ENCODE results near the gene ARHGEF38.
A peak's percentile ranks its signal among the peaks of the same experiment; 100 is the strongest.
"Not testable (repeated sequence)": the region's sequence is repeated elsewhere in the genome, so short reads cannot be mapped to it uniquely, and the experiment has no call there.

Gene ARHGEF38

GRCh38 chr4:105560421-105560848 is 8.0 kb downstream of the ARHGEF38 start:
- no peak for DNase-seq (ENCODE audit: low spot score)

GRCh38 chr4:105563352-105563751 is 10.9 kb downstream of the ARHGEF38 start:
- DNase-seq (ENCODE audit: low spot score), result no peak

- no peak for DNase-seq (ENCODE audit: low spot score)
These were observed 16.2 kb downstream of the ARHGEF38 start for GRCh38 chr4:105568584-105568983.

- DNase-seq (ENCODE audit: low spot score), result no peak
These were observed 16.8 kb downstream of the ARHGEF38 start for GRCh38 chr4:105569057-105569865.

- no peak for DNase-seq (ENCODE audit: low spot score)
These were observed 17.4 kb downstream of the ARHGEF38 start for GRCh38 chr4:105569866-105570236.

GRCh38 chr4:105572296-105572695 is 19.9 kb downstream of the ARHGEF38 start:
- no peak for DNase-seq (ENCODE audit: low spot score)

- no peak for DNase-seq (ENCODE audit: low spot score)
These were observed 34.4 kb downstream of the ARHGEF38 start for GRCh38 chr4:105586638-105587328.

GRCh38 chr4:105587841-105588240 is 35.4 kb downstream of the ARHGEF38 start:
- no peak for DNase-seq (ENCODE audit: low spot score)

GRCh38 chr4:105588252-105588651 is 35.8 kb downstream of the ARHGEF38 start:
- DNase-seq (ENCODE audit: low spot score), result no peak

- DNase-seq (ENCODE audit: low spot score), result no peak
These were observed 39.2 kb downstream of the ARHGEF38 start for GRCh38 chr4:105591573-105591972.

GRCh38 chr4:105594099-105595010 is 41.9 kb downstream of the ARHGEF38 start:
- DNase-seq (ENCODE audit: low spot score), result no peak

- DNase-seq (ENCODE audit: low spot score), result no peak
These were observed 44.3 kb downstream of the ARHGEF38 start for GRCh38 chr4:105596684-105597083.

- DNase-seq (ENCODE audit: low spot score), result no peak
These were observed 45.6 kb downstream of the ARHGEF38 start for GRCh38 chr4:105598052-105598451.

GRCh38 chr4:105598787-105599186 is 46.4 kb downstream of the ARHGEF38 start:
- DNase-seq (ENCODE audit: low spot score), result no peak

- no peak for DNase-seq (ENCODE audit: low spot score)
These were observed 47.1 kb downstream of the ARHGEF38 start for GRCh38 chr4:105599482-105599881.

GRCh38 chr4:105599932-105600655 is 47.7 kb downstream of the ARHGEF38 start:
- DNase-seq (ENCODE audit: low spot score), result no peak

- no peak for DNase-seq (ENCODE audit: low spot score)
These were observed 48.5 kb downstream of the ARHGEF38 start for GRCh38 chr4:105600951-105601350.

GRCh38 chr4:105601406-105601805 is 49.0 kb downstream of the ARHGEF38 start:
- DNase-seq (ENCODE audit: low spot score), result no peak

GRCh38 chr4:105603158-105603557 is 50.7 kb downstream of the ARHGEF38 start:
- DNase-seq (ENCODE audit: low spot score), result no peak

GRCh38 chr4:105605493-105605892 is 53.1 kb downstream of the ARHGEF38 start:
- DNase-seq (ENCODE audit: low spot score), result peak; percentile 20

GRCh38 chr4:105607876-105608275 is 55.5 kb downstream of the ARHGEF38 start:
- no peak for DNase-seq (ENCODE audit: low spot score)

GRCh38 chr4:105609819-105610218 is 57.4 kb downstream of the ARHGEF38 start:
- DNase-seq (ENCODE audit: low spot score), result not testable (repeated sequence)

Measured in AG20443 (cell line).